Panc1 (cell line): ENCODE measurements around the gene SLC29A1. TPM values are rescaled to one million over a fixed set of nuclear protein-coding genes. Genes with fewer than 3 reads are reported as not detected.

Experiments used
- ATAC-seq: fragments of 200-7000 bp; cut with Tn5 transposase; 2 replicates; pipeline ENCODE4 v1.9.1; 2020; ENCODE audit warnings: mild to moderate bottlenecking, moderate library complexity
- BruUV-seq: library from RNA; stranded (reverse); fragments of 400-500 nt; replicated peaks from 2 replicates; lab custom pipeline; 2021; lab: Mats Ljungman, UMichigan
- CTCF ChIA-PET: fragments of 300-600 bp; sonication (Branson Sonifier 250); formaldehyde crosslinking; loops from one replicate; lab custom pipeline; 2022; ENCODE audit warnings: antibody characterized with exemption; lab: Charles Lee
- POLR2A ChIA-PET: fragments of 300-600 bp; sonication (Branson Sonifier 250); formaldehyde crosslinking; loops from one replicate; lab custom pipeline; 2022; ENCODE audit warnings: antibody characterized with exemption; lab: Charles Lee
- DNase-seq: peaks from one replicate; pipeline ENCODE4 v3.0.0-alpha.2; 2010; ENCODE audit warnings: low read depth, low spot score
- H3K27ac ChIP-seq: 2 replicates; pipeline ENCODE4 v1.5.1; 2011; ENCODE audit warnings: mild to moderate bottlenecking, low read length, inconsistent platforms
- H3K27me3 ChIP-seq: fragments of 200-500 bp; sonication (Bioruptor generic); 2 replicates; pipeline ENCODE4 v1.6.0; 2014; ENCODE audit warnings: low read length, inconsistent platforms; ENCODE audit not compliant: control insufficient read depth, insufficient read depth
- H3K36me3 ChIP-seq: fragments of 200-500 bp; sonication (Bioruptor generic); 2 replicates; pipeline ENCODE4 v1.5.1; 2014; ENCODE audit warnings: inconsistent platforms, mild to moderate bottlenecking, low read length, moderate library complexity; ENCODE audit not compliant: control insufficient read depth, insufficient read depth
- H3K4me1 ChIP-seq: 2 replicates; pipeline ENCODE4 v1.5.1; 2011; ENCODE audit warnings: inconsistent platforms, mild to moderate bottlenecking, low read length, moderate library complexity; ENCODE audit not compliant: control insufficient read depth, insufficient read depth
- H3K4me3 ChIP-seq, 2 experiments: 2 replicates each; pipeline ENCODE4 v1.5.1; 2011 to 2012; ENCODE audit warnings: low read depth in 2 of 2, low read length in 2 of 2, mild to moderate bottlenecking in 2 of 2, inconsistent platforms in 1 of 2, moderate library complexity in 1 of 2
- H3K9me3 ChIP-seq: fragments of 200-500 bp; sonication (Bioruptor generic); 2 replicates; pipeline ENCODE4 v1.5.1; 2014; ENCODE audit warnings: low read depth, mild to moderate bottlenecking, inconsistent platforms, low read length, moderate library complexity; ENCODE audit not compliant: control insufficient read depth, insufficient read depth
- CTCF ChIP-seq: fragments of 450-650 bp; IDR thresholded peaks from 2 replicates; pipeline ENCODE4 v1.5.1; 2017; ENCODE audit warnings: mild to moderate bottlenecking
- POLR2AphosphoS5 ChIP-seq: IDR thresholded peaks from 2 replicates; pipeline ENCODE4 v1.6.1; 2012; ENCODE audit warnings: mild to moderate bottlenecking, low read depth, low read length, moderate library complexity
- REST ChIP-seq, 2 experiments: IDR thresholded peaks; 2 replicates each; pipeline ENCODE4 v1.6.1; 2011 to 2012; ENCODE audit warnings: low read depth in 2 of 2, control low read depth in 1 of 2, low read length in 1 of 2, mild to moderate bottlenecking in 1 of 2, moderate library complexity in 1 of 2; ENCODE audit not compliant: insufficient read depth in 1 of 2
- SIN3A ChIP-seq: IDR thresholded peaks from 2 replicates; pipeline ENCODE4 v1.6.1; 2012; ENCODE audit warnings: low read depth, mild to moderate bottlenecking, low read length, moderate library complexity, borderline replicate concordance; ENCODE audit not compliant: insufficient read depth
- TCF7L2 ChIP-seq: IDR thresholded peaks from 2 replicates; pipeline ENCODE4 v1.6.1; 2011; ENCODE audit warnings: mild to moderate bottlenecking, low read depth, low read length, inconsistent platforms
- in situ Hi-C: cut with HindIII; loops from 2 replicates; pipeline ENCODE4 v1.10.0; 2016; ENCODE audit warnings: low sequenced_read_pairs, low pct_unique_long_range_greater_than_20kb
- intact Hi-C: fragments of 100-400 bp; cut with micrococcal nuclease; formaldehyde crosslinking; loops from one replicate; pipeline ENCODE4 v1.10.0; 2022; ENCODE audit not compliant: unreplicated experiment
- total RNA-seq: library from RNA; stranded (reverse); gene quantifications from one replicate; pipeline ENCODE4 v1.2.1, GENCODE V29; 2021; ENCODE audit not compliant: unreplicated experiment

Gene SLC29A1
- total RNA-seq, 1 experiment from 2014 or later, result 263 TPM

- in situ Hi-C loops, result no loop called here
- TF ChIP-seq CTCF, result no peak
- no peak for TF ChIP-seq TCF7L2
- TF ChIP-seq POLR2AphosphoS5, result no peak
- no peak for TF ChIP-seq REST (IDR thresholded peaks at IDR 0.05; ENCODE audit: insufficient read depth in 1 of 2, low read depth in 2 of 2, low read length in 1 of 2)
- no peak for TF ChIP-seq SIN3A
- ChIA-PET POLR2A (interaction anchor here (0.6 to 0.7 kb wide), 2 partner anchors 41 to 187 kb away, joined by 3 to 4 read pairs; no protein-coding TSS in a partner anchor), CTCF (interaction anchor here (0.7 kb wide), 1 partner anchor 26 kb away, joined by 5 read pairs; no protein-coding TSS in a partner anchor)
- Histone ChIP-seq H3K27ac (no peak overlapping the region), H3K27me3 (peaks cover 8% of the 10 kb centered on the region; the same call in 1 of the 2 replicates), H3K4me1 (no peaks in the 10 kb centered on the region), H3K36me3 (no peaks in the 10 kb centered on the region), H3K4me3 (no peak overlapping the region), H3K9me3 (no peaks in the 10 kb centered on the region)
- BruUV-seq, result no TSS peak
- ATAC-seq, result no peak
- DNase-seq, result no peak
- intact Hi-C loops, result no loop called here
These were observed 55.6 kb downstream of the SLC29A1 start for GRCh38 chr6:44278774-44279697.

Other genes with a start within 250 kb of the SLC29A1 start
- gene MRPL14, start 96.1 kb upstream of the SLC29A1 start, total RNA-seq, result 82.0 TPM
- 54.1 TPM for gene TMEM63B, start 96.0 kb upstream of the SLC29A1 start, total RNA-seq
- 1.2 TPM for gene CAPN11, start 64.8 kb upstream of the SLC29A1 start, total RNA-seq
- gene MYMX, start 6.7 kb upstream of the SLC29A1 start, total RNA-seq, result 1.8 TPM
- 1,253 TPM for gene HSP90AB1, start 23.5 kb downstream of the SLC29A1 start, total RNA-seq
- gene SLC35B2, start 33.9 kb downstream of the SLC29A1 start, total RNA-seq, result 105 TPM
- 24.9 TPM for gene NFKBIE, start 42.0 kb downstream of the SLC29A1 start, total RNA-seq
- 0.18 TPM for gene TMEM151B, start 46.9 kb downstream of the SLC29A1 start, total RNA-seq
- gene AARS2, start 89.8 kb downstream of the SLC29A1 start, total RNA-seq, result 13.1 TPM
- gene SPATS1, start 119.1 kb downstream of the SLC29A1 start, total RNA-seq, result not detected
- gene CDC5L, start 164.1 kb downstream of the SLC29A1 start, total RNA-seq, result 23.3 TPM